HepG2 (cell line): Measurements from ENCODE around the gene CTDSP1. TPM values are rescaled to one million over a fixed set of nuclear protein-coding genes. Genes with fewer than 3 reads are reported as not detected.
A peak's percentile ranks its signal among the peaks of the same experiment; 100 is the strongest.

ENCODE experiments used
- CBX1 ChIP-seq: IDR thresholded peaks from one replicate; pipeline ENCODE4 v1.6.1; 2016; ENCODE audit warnings: antibody characterized with exemption, low read depth
- DR1 ChIP-seq: sonication (generic); formaldehyde crosslinking; IDR thresholded peaks from 2 replicates; pipeline ENCODE4 v1.8.0; 2021; ENCODE audit warnings: mild to moderate bottlenecking, missing genetic modification reagents, inconsistent platforms
- ELF3 ChIP-seq: IDR thresholded peaks from 2 replicates; pipeline ENCODE4 v1.6.1; 2016; ENCODE audit warnings: missing genetic modification reagents, missing compliant biosample characterization
- GMEB2 ChIP-seq: IDR thresholded peaks from 2 replicates; pipeline ENCODE4 v1.6.1; 2016; ENCODE audit warnings: missing biosample characterization, missing genetic modification reagents, low read depth
- HMG20A ChIP-seq: IDR thresholded peaks from 2 replicates; pipeline ENCODE4 v1.6.1; 2016; ENCODE audit warnings: borderline replicate concordance
- IRF2 ChIP-seq: IDR thresholded peaks from 2 replicates; pipeline ENCODE4 v1.6.1; 2018; ENCODE audit warnings: missing genetic modification reagents, missing compliant biosample characterization
- KDM5A ChIP-seq: fragments of 200-600 bp; sonication (generic); IDR thresholded peaks from 2 replicates; pipeline ENCODE4 v1.7.0; 2018; ENCODE audit warnings: antibody characterized with exemption, mild to moderate bottlenecking, low read length, borderline replicate concordance
- KLF11 ChIP-seq: IDR thresholded peaks from 2 replicates; pipeline ENCODE4 v1.6.1; 2016; ENCODE audit warnings: missing compliant biosample characterization
- NRL ChIP-seq: sonication (generic); formaldehyde crosslinking; IDR thresholded peaks from 2 replicates; pipeline ENCODE4 v1.5.0; 2020; ENCODE audit warnings: missing genetic modification reagents, mild to moderate bottlenecking, moderate library complexity, borderline replicate concordance
- PITX1 ChIP-seq: sonication (generic); formaldehyde crosslinking; IDR thresholded peaks from 2 replicates; pipeline ENCODE4 v1.5.1; 2020; ENCODE audit warnings: mild to moderate bottlenecking, missing genetic modification reagents
- RARG ChIP-seq: sonication (generic); formaldehyde crosslinking; IDR thresholded peaks from 2 replicates; pipeline ENCODE4 v1.4.0; 2020; ENCODE audit warnings: low read depth, mild to moderate bottlenecking, missing genetic modification reagents
- RFXAP ChIP-seq: sonication (generic); formaldehyde crosslinking; IDR thresholded peaks from 2 replicates; pipeline ENCODE4 v1.4.0; 2020; ENCODE audit warnings: missing genetic modification reagents, borderline replicate concordance
- SNAI1 ChIP-seq: sonication (generic); formaldehyde crosslinking; IDR thresholded peaks from 2 replicates; pipeline ENCODE4 v1.5.0; 2020; ENCODE audit warnings: mild to moderate bottlenecking, missing genetic modification reagents, borderline replicate concordance
- SP5 ChIP-seq: IDR thresholded peaks from 2 replicates; pipeline ENCODE4 v1.6.1; 2016; ENCODE audit warnings: low read depth, borderline replicate concordance
- ZMYM2 ChIP-seq: sonication (generic); formaldehyde crosslinking; IDR thresholded peaks from 2 replicates; pipeline ENCODE4 v1.8.0; 2022; ENCODE audit warnings: mild to moderate bottlenecking, missing genetic modification reagents
- ZNF160 ChIP-seq: sonication (generic); formaldehyde crosslinking; IDR thresholded peaks from 2 replicates; pipeline ENCODE4 v1.8.0; 2022; ENCODE audit warnings: mild to moderate bottlenecking, inconsistent platforms, missing genetic modification reagents
- ZNF235 ChIP-seq: sonication (generic); formaldehyde crosslinking; IDR thresholded peaks from 2 replicates; pipeline ENCODE4 v1.8.1; 2023; ENCODE audit warnings: mild to moderate bottlenecking, missing genetic modification reagents, borderline replicate concordance
- ZNF431 ChIP-seq: sonication (generic); formaldehyde crosslinking; IDR thresholded peaks from 2 replicates; pipeline ENCODE4 v1.9.0; 2022; ENCODE audit warnings: missing genetic modification reagents, low read depth, mild to moderate bottlenecking, borderline replicate concordance
- ZNF557 ChIP-seq: sonication (generic); formaldehyde crosslinking; IDR thresholded peaks from 2 replicates; pipeline ENCODE4 v1.4.0; 2020; ENCODE audit warnings: missing genetic modification reagents
- ZNF558 ChIP-seq: sonication (generic); formaldehyde crosslinking; IDR thresholded peaks from 2 replicates; pipeline ENCODE4 v1.9.0; 2022; ENCODE audit warnings: mild to moderate bottlenecking, missing genetic modification reagents, borderline replicate concordance
- polyA plus RNA-seq, 8 experiments: library from polyadenylated mRNA; depleted of rRNA in 3 of 8; stranded (reverse) in 7 of 8; unstranded in 1 of 8; fragments of >200 nt; fragmentation: Illumina TruSeq in 4 of 8; extraction: Trizol in 4 of 8; gene quantifications; 2 replicates each; pipeline versions ENCODE4 v1.2.1 to v1.2.3, GENCODE V29; 2011 to 2016; ENCODE audit warnings: low read depth in 4 of 8, missing spikeins in 1 of 8, mixed read lengths in 1 of 8; ENCODE audit not compliant: insufficient read depth in 1 of 8
- total RNA-seq, 5 experiments: library from RNA; depleted of rRNA; stranded (reverse); fragments of >200 nt; fragmentation: Illumina TruSeq; extraction: Trizol; gene quantifications; 2 replicates each; pipeline ENCODE4 v1.2.3, GENCODE V29; 2016; ENCODE audit warnings: low read depth in 1 of 5
- TF ChIP-seq, protein P1 (sequence below): sonication (generic); formaldehyde crosslinking; IDR thresholded peaks from 2 replicates; pipeline ENCODE4; 2020; ENCODE audit warnings: missing genetic modification reagents, mild to moderate bottlenecking, borderline replicate concordance
- TF ChIP-seq, protein P2 (sequence below): sonication (generic); formaldehyde crosslinking; IDR thresholded peaks from 2 replicates; pipeline ENCODE4 v1.5.1; 2020; ENCODE audit warnings: missing genetic modification reagents, mild to moderate bottlenecking, borderline replicate concordance
- TF ChIP-seq, protein P3 (sequence below): sonication (generic); formaldehyde crosslinking; IDR thresholded peaks from 2 replicates; pipeline ENCODE4 v1.5.0; 2020; ENCODE audit warnings: missing genetic modification reagents

The CTDSP1 gene
- total and polyA plus RNA-seq, 2 of the 13 experiments (the other 11 are each of a cell fraction or from before 2014, with no cell fraction given): 91.0 to 268 TPM

DNA sequence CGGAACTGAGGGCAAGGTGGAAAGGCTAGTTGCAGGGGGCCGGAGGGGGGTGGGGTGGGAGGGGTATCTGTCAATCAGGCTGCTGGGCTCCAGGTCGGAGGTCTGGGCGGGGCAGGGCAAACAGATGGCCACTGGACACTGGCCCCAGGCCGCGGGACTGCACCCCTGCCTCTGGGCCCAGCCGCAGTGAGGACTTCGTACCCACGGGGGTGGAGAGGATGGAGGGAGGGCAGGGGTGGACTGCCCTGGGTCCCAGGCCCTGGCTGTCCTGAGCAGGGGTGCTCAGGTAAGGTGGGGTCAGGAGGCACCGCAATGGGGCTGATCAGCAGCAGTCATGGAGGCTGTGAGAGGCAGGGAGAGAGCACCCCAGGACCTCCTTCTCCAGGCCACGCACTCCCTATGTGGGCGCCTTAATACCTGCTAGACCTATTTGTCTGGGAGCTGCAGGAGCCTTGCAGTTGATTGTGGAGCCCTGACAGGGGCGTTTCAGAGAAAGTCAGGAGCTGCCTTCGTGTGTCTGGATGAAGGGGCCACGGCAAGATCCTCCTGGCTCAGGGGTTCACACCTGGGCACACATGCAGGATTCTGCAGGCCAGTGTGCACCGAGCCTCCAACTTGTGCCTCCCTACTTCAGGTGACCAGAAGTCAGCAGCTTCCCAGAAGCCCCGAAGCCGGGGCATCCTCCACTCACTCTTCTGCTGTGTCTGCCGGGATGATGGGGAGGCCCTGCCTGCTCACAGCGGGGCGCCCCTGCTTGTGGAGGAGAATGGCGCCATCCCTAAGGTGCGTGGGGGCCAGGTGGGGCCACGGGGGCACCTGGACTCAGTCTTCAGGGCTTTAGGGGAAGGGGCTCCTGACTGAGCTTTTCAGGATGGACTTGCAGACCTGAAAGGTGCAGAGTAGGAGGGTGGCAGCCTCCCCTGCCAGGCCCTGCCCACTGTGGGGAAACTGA lies 1.5 kb downstream of the CTDSP1 start (continued):
- TF ChIP-seq GMEB2 (CRISPR knock-in tag) (0 out of 2 replicates have a peak, but pooled peaks have one; percentile 11), RFXAP (CRISPR knock-in tag) (peak; percentile 43; the same call in 1 of the 2 replicates), SNAI1 (CRISPR knock-in tag) (0 out of 2 replicates have a peak, but pooled peaks have one; percentile 1), ELF3 (CRISPR knock-in tag) (peak; percentile 83), ZNF235 (CRISPR knock-in tag) (no peak), ZNF557 (CRISPR knock-in tag) (peak; percentile 26; the same call in 1 of the 2 replicates), CBX1 (peak; percentile 44), NRL (peak; percentile 72), HMG20A (peak; percentile 73; the same call in 1 of the 2 replicates), KDM5A (peak; percentile 71; the same call in 1 of the 2 replicates), SP5 (CRISPR knock-in tag) (peak; percentile 100), DR1 (CRISPR knock-in tag) (no peak; the same call in 1 of the 2 replicates), KLF11 (CRISPR knock-in tag) (peak; percentile 48; the same call in 1 of the 2 replicates), RARG (CRISPR knock-in tag) (peak; percentile 91; the same call in 1 of the 2 replicates), IRF2 (CRISPR knock-in tag) (peak; percentile 60), ZMYM2 (peak; percentile 41; the same call in 1 of the 2 replicates), ZNF431 (CRISPR knock-in tag) (peak; percentile 68; the same call in 1 of the 2 replicates), ZNF160 (CRISPR knock-in tag) (peak; percentile 17; the same call in 1 of the 2 replicates), ZNF558 (CRISPR knock-in tag) (peak; percentile 7; the same call in 1 of the 2 replicates), PITX1 (CRISPR knock-in tag) (peak; percentile 64)
- TF ChIP-seq, protein P1, sequence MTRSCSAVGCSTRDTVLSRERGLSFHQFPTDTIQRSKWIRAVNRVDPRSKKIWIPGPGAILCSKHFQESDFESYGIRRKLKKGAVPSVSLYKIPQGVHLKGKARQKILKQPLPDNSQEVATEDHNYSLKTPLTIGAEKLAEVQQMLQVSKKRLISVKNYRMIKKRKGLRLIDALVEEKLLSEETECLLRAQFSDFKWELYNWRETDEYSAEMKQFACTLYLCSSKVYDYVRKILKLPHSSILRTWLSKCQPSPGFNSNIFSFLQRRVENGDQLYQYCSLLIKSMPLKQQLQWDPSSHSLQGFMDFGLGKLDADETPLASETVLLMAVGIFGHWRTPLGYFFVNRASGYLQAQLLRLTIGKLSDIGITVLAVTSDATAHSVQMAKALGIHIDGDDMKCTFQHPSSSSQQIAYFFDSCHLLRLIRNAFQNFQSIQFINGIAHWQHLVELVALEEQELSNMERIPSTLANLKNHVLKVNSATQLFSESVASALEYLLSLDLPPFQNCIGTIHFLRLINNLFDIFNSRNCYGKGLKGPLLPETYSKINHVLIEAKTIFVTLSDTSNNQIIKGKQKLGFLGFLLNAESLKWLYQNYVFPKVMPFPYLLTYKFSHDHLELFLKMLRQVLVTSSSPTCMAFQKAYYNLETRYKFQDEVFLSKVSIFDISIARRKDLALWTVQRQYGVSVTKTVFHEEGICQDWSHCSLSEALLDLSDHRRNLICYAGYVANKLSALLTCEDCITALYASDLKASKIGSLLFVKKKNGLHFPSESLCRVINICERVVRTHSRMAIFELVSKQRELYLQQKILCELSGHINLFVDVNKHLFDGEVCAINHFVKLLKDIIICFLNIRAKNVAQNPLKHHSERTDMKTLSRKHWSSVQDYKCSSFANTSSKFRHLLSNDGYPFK (CRISPR knock-in tag): peak; percentile 69; the same call in 1 of the 2 replicates
- TF ChIP-seq, protein P2, sequence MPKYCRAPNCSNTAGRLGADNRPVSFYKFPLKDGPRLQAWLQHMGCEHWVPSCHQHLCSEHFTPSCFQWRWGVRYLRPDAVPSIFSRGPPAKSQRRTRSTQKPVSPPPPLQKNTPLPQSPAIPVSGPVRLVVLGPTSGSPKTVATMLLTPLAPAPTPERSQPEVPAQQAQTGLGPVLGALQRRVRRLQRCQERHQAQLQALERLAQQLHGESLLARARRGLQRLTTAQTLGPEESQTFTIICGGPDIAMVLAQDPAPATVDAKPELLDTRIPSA (CRISPR knock-in tag): peak; percentile 91; the same call in 1 of the 2 replicates
- TF ChIP-seq, protein P3, sequence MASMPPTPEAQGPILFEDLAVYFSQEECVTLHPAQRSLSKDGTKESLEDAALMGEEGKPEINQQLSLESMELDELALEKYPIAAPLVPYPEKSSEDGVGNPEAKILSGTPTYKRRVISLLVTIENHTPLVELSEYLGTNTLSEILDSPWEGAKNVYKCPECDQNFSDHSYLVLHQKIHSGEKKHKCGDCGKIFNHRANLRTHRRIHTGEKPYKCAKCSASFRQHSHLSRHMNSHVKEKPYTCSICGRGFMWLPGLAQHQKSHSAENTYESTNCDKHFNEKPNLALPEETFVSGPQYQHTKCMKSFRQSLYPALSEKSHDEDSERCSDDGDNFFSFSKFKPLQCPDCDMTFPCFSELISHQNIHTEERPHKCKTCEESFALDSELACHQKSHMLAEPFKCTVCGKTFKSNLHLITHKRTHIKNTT (CRISPR knock-in tag): no peak
